Liver (tissue), 3 donors: ENCODE measurements around the gene AMPH.

Experiments
- ATF3 ChIP-seq: IDR thresholded peaks from 2 replicates; pipeline ENCODE4 v1.6.1; 2016; ENCODE audit warnings: antibody characterized with exemption
- CTCF ChIP-seq: fragments of 150-350 bp; IDR thresholded peaks from 2 replicates; pipeline ENCODE4 v1.5.1; 2017; ENCODE audit warnings: improper control_type of control experiment, low read depth, low read length; ENCODE audit not compliant: missing input control
- EGR1 ChIP-seq, 2 donors: IDR thresholded peaks; 2 replicates each; pipeline ENCODE4 v1.6.1; 2016 to 2018; ENCODE audit warnings: antibody characterized with exemption in 2 of 2, low read depth in 2 of 2
- FOXA2 ChIP-seq: IDR thresholded peaks from 2 replicates; pipeline ENCODE4 v1.6.1; 2016; ENCODE audit warnings: antibody characterized with exemption
- HNF4A ChIP-seq, 2 donors: conservative IDR thresholded peaks; 2 replicates each; pipeline ENCODE4 v1.6.1; 2016; ENCODE audit warnings: antibody characterized with exemption in 2 of 2, mild to moderate bottlenecking in 2 of 2
- JUND ChIP-seq, 2 donors: IDR thresholded peaks; 2 replicates each; pipeline ENCODE4 v1.6.1; 2016; ENCODE audit warnings: antibody characterized with exemption in 2 of 2
- MAX ChIP-seq: IDR thresholded peaks from 2 replicates; pipeline ENCODE4 v1.6.1; 2016; ENCODE audit warnings: antibody characterized with exemption
- RAD21 ChIP-seq, 2 donors: IDR thresholded peaks; 2 replicates each; pipeline ENCODE4 v1.6.1; 2016; ENCODE audit warnings: antibody characterized with exemption in 2 of 2, mild to moderate bottlenecking in 2 of 2
- SP1 ChIP-seq: IDR thresholded peaks from 2 replicates; pipeline ENCODE4 v1.6.1; 2018; ENCODE audit warnings: antibody characterized with exemption, mild to moderate bottlenecking
- TAF1 ChIP-seq: conservative IDR thresholded peaks from 2 replicates; pipeline ENCODE4 v1.6.1; 2016; ENCODE audit warnings: antibody characterized with exemption, mild to moderate bottlenecking
- YY1 ChIP-seq: IDR thresholded peaks from 2 replicates; pipeline ENCODE4 v1.6.1; 2016; ENCODE audit warnings: antibody characterized with exemption, mild to moderate bottlenecking
- ZBTB33 ChIP-seq: IDR thresholded peaks from 2 replicates; pipeline ENCODE4 v1.6.1; 2016; ENCODE audit warnings: antibody characterized with exemption
- donor health status: healthy.
- donor health status: healthy.

GRCh38 chr7:38335492-38336147 is 295.6 kb downstream of the AMPH start:
- TF ChIP-seq CTCF (peak; percentile 75), FOXA2 (no peak), ZBTB33 (no peak), JUND (IDR thresholded peaks at IDR 0.05) (no peak), SP1 (no peak), TAF1 (no peak), RAD21 (IDR thresholded peaks at IDR 0.05) (peak; percentile 79 to 90), YY1 (peak; percentile 29), HNF4A (conservative IDR thresholded peaks at IDR 0.05) (no peak), ATF3 (no peak), EGR1 (IDR thresholded peaks at IDR 0.05; ENCODE audit: low read depth in 2 of 2) (no peak), MAX (no peak)
